GM12875 (cell line): ENCODE results near the gene CGB3.

ENCODE experiments used
- H3K4me3 ChIP-seq: one replicate; pipeline ENCODE4 v1.5.1; 2011; ENCODE audit warnings: low read depth, low read length, control low read depth
- CTCF ChIP-seq: IDR thresholded peaks from 2 replicates; pipeline ENCODE4 v1.5.1; 2011; ENCODE audit warnings: low read depth, mild to moderate bottlenecking, control low read depth, inconsistent platforms, low read length, moderate library complexity, borderline replicate concordance; ENCODE audit not compliant: insufficient read depth

The CGB3 gene

DNA sequence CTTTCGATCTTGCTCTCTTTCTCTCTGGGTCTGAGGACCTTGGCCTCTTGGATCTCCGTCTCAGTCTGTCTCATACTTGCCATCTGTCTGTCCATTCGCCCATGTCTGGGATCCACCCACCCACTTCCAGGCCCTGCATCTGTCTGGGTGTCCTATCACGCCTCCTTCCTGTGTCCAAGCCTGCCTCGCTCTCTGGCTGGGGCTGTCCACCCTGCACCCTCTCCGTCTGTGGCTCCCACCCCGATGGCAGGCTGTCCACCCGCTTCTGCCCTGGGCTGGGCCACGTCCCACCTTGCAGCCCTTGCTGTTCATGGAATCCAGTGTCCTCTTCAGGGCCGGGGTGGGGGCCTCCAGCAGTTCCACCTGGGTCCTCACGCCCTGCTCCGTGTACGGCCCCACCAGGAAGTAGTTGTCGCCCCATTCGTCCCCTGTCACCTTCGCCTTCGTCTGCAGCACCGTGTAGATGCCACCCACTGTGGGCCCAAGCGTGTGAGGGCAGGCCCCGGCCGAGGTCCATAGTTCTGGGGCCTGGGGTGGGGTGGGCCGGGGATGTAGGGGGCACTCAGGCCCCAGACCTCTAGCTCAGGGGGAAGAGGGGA, 33.0 kb downstream of the CGB3 start:
- no peak for TF ChIP-seq CTCF
- H3K4me3 ChIP-seq = no peak overlapping the region

- H3K4me3 ChIP-seq = no peak overlapping the region
- no peak for TF ChIP-seq CTCF
Measured at GRCh38 chr19:48990400-48990799, 33.7 kb downstream of the CGB3 start.

DNA sequence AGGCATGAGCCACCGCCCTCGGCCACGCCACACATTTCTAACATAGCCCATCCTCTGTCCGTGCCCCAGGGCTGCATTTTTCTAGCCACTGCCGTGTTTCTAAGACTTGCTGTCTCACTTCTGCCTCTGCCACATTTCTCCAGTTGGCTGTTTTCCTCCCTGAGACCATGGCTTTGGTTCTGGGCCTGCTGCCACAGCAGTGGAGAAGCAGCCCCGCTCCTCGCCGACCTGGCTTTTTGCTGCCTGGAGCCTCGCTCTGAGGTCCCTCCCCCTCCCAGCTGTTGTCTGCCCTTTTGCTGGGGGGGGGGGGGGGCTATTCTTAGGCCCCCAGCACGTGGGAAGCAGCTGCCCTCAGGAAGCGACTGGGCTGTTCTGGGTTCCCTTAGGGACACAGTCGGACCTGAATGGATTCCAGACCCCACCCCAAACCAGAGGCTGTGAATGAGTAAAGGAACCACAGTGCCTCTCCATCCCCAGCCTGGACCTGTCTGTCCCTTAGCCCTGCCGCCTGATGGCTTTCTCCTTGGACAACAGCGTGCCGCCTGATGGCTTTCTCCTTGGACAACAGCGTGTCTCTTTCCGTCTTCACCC, 34.3 kb downstream of the CGB3 start:
- no peak overlapping the region for H3K4me3 ChIP-seq
- no peak for TF ChIP-seq CTCF

DNA sequence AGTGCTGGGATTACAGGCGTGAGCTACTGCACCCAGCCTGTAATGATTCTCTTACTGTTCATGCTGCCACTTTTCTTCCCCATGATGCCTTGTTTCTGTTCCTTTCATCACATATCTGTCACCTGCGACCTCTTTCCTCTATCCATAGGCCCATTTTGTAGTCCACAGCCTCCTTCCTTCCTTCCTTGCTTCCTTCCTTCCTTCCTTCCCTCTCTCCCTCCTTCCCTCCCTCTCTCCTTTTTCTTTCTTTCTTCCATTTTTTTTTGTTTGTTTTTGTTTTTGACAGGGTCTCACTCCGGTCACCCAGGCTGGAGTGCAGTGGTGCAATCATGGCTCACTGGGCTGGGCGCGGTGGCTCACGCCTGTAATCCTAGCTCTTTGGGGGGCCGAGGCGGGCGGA, 35.3 kb downstream of the CGB3 start:
- no peak overlapping the region for H3K4me3 ChIP-seq
- TF ChIP-seq CTCF = no peak

DNA sequence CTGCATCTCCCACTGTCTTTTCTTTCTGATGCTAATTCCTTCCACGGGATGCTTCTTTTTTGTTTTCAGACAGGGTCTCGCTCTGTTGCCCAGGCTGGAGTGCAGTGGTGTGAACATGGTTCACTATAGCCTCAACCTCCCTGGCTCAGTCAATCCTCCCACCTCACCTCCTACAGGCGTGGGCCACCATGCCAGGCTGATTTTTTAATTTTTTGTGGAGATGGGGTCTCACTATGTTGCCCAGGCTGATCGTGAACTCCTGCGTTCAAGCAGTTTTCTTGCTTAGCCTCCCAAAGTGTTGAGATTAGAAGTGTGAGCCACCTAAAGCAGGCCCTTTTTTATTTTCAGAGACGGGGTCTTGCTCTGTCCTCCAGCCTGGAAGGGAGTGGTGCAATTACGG, 35.8 kb downstream of the CGB3 start:
- no peak overlapping the region for H3K4me3 ChIP-seq
- TF ChIP-seq CTCF = no peak

GRCh38 chr19:48987323-48987722, 36.8 kb downstream of the CGB3 start:
- no peak for TF ChIP-seq CTCF
- H3K4me3 ChIP-seq = no peak overlapping the region

DNA sequence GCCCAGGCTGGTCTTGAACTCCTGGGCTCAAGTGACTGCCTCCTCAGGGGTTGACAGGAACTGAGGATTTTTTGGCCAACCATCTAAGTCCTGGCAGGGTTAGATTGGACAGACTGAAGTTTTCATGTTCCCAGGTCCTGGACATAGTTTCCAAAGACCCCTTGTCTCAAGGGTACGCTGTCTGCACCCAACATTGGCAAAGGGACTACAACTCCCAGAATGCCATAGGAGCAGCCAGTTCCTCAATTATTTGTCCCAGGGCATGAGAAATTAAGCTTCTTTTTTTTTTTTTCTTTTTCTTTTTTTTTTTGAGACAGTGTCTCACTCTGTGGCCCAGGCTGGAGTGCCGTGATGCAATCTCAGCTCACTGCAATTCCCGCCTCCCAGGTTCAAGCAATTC, 37.9 kb downstream of the CGB3 start:
- TF ChIP-seq CTCF = no peak
- H3K4me3 ChIP-seq = no peak overlapping the region
